DOHH2 (cell line): Measurements from ENCODE around the gene LSP1.

Experiments
- EZH2phosphoT487 ChIP-seq: fragments of 200-600 bp; sonication (generic); IDR thresholded peaks from 2 replicates; pipeline ENCODE4 v1.6.1; 2017; ENCODE audit warnings: borderline replicate concordance, mild to moderate bottlenecking, antibody characterized with exemption, low read length, moderate library complexity, mixed read lengths
- TF ChIP-seq, protein P1 (sequence below): fragments of 200-600 bp; sonication (generic); IDR thresholded peaks from one replicate; pipeline ENCODE4 v1.5.1; 2014; ENCODE audit warnings: antibody characterized with exemption, mild to moderate bottlenecking, low read depth, low read length; ENCODE audit not compliant: poor library complexity, severe bottlenecking

- TF ChIP-seq, protein P1, sequence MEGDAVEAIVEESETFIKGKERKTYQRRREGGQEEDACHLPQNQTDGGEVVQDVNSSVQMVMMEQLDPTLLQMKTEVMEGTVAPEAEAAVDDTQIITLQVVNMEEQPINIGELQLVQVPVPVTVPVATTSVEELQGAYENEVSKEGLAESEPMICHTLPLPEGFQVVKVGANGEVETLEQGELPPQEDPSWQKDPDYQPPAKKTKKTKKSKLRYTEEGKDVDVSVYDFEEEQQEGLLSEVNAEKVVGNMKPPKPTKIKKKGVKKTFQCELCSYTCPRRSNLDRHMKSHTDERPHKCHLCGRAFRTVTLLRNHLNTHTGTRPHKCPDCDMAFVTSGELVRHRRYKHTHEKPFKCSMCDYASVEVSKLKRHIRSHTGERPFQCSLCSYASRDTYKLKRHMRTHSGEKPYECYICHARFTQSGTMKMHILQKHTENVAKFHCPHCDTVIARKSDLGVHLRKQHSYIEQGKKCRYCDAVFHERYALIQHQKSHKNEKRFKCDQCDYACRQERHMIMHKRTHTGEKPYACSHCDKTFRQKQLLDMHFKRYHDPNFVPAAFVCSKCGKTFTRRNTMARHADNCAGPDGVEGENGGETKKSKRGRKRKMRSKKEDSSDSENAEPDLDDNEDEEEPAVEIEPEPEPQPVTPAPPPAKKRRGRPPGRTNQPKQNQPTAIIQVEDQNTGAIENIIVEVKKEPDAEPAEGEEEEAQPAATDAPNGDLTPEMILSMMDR: no peak
- TF ChIP-seq EZH2phosphoT487: no peak
These were observed 14.5 kb downstream of the LSP1 start for GRCh38 chr11:1867381-1867780.
